ENCODE results near the gene RB1.
"Not testable (repeated sequence)": the region's sequence is repeated elsewhere in the genome, so short reads cannot be mapped to it uniquely, and the experiment has no call there.

RB1 gene

DNA sequence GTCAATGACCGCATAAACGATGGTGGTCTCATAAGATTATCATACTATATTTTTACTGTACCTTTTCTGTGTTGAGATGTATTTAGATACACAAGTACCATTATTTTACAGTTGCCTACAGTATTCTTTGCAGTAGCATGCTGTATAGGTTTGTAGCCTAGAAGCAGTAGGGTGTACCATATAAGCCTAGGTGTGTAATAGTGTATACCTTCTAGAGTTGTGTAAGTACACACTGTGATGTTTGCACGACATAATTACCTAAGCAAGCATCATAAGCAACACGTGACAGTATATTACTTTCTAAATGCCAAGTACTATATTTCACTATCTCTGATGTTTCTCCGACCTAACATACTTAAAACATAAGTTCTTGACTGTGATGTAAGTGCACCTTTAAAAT is 106.6 kb downstream of the RB1 start:
- no peak for DNase-seq (ENCODE audit: low read depth in 2 of 2)

DNA sequence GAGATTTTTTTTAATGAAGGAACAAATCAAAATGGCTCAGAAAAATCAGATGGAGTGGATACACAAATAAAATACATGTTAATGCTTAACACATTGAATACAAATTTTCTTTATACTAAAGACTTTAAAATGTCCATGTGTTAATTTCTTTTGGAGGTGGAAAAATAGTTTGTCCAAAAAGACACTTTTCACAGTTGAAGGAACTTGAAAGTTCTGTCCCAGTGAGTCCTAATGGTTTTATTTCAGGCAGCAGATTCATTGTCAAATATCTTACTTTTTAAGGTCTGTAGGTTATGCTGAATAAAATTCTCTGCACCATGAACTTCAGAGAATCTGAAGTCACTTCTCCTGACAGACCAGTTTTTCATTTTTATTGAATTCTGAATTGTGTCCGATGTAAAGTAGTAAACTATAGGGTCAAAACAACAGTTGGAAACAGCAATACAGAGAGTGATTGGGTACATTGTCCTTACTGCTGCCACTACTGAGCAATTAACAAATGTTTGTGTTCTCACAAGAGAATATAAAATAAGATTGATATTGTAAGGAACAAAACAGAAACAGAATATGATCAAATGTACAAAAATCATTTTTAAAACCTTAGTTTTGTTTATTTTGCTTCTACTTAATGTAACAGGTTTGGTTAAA is 107.7 kb downstream of the RB1 start:
- DNase-seq (ENCODE audit: low read depth in 2 of 2), result no peak

DNA sequence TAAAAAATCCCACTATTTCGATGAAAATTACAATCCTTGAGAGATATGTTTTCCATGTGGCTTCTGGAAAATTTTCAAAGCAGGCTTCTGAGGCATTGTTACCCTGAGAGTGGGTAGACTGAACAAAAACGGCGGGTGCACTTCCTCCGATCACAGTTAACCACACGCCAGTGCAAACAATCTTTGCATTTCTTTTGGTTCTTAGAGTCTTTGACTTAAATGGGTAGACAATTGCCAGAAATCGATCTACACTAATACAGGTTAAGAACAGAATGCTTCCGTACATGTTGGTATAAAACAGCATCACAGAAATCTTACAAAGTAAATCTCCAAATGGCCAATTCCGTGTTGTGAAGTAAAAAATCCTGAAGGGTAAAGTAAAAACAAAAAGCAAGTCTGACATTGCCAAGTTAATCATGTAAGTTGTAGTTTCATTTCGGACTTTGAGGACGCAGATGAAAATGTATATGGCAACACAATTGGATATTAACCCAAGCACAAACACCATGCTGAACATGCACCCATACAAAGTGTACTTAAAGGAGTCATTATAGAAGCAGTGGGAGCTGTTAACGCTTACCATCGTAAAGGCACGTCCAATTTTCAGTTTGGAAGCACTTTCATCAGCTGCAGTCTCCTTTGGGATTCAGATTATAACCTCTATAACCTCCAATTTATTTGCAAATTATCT is 108.4 kb downstream of the RB1 start:
- DNase-seq (ENCODE audit: low read depth in 2 of 2), result no peak

DNA sequence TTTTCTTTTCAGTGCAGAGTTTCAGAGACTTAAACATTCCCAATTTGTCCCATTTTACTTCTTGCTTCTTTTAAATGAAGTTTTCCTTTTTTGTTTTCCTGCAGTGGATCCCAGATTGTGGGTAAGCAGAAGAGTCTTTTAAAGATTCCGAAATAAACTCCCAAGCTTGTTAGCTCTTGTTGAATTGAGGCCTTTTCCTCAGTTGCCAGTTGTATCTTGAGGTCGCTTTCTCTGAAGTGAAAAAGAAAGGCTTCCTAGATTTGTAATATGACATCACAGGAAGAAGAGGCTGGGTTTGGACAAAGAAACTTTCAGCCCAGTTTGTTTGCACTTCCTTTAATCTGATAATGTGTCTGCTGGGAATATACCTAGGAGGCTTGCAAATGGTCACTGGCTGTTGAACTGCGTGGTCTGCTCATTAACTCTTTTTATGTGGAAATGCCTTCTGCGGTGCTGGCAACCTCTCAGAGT is 109.4 kb downstream of the RB1 start, which contains the start of gene LPAR6:
TSS of gene LPAR6 (minus strand) at position 233 of the 471 bp plus-strand sequence. CDS start 690 bp downstream, outside the sequence.
- no peak for DNase-seq (ENCODE audit: low read depth in 2 of 2)

DNA sequence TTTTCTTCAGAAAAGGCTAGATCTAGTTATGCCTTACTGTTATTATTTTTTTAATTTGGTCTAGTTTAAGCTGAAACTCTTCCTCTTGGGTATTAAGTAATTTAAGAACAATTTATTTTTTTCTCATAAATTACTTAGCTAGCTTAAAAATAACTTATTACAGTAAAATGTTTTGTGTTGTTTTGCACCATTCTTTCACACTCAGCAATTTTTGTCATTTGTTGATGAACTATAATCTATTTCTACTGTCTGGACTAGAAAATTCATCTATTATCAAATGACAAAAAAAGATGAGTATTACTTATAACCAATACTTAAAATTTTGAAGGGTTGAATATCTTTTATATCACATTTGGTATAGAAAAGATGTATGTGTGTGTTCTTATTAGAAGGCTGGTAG is 111.0 kb downstream of the RB1 start:
- no peak for DNase-seq (ENCODE audit: low read depth in 2 of 2)

DNA sequence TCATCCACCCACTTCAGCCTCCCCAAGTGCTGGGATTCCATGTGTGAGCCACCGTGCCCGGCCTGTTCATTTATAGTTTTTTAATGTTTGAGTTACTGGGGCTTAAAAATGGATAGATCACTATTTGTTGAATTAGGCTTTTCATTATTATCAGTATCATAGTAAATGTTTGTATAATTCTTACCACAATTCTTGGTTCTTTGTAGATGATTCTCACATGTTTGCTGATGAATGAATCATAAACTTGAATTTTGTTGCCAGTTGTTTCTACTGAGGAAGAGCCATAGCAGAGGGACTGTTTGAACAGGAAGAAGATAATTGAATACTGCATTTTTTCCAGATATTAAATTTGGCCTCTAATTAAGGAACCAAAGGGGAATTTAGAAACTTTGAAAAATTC is 112.0 kb downstream of the RB1 start:
- DNase-seq (ENCODE audit: low read depth in 2 of 2), result no peak

DNA sequence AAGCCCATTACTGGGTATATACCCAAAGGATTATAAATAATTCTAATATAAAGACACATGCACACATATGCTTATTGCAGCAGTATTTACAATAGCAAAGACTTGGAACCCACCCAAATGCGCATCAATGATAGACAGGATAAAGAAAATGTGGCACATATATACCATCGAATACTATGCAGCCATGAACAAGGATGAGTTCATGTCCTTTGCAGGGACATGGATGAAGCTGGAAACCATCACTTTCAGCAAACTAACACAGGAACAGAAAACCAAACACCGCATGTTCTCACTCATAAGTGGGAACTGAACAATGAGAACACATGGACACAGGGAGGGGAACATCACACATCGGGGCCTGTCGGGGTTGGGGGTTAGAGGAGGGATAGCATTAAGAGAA is 118.5 kb downstream of the RB1 start:
- not testable (repeated sequence) for DNase-seq (ENCODE audit: low read depth in 2 of 2)

DNA sequence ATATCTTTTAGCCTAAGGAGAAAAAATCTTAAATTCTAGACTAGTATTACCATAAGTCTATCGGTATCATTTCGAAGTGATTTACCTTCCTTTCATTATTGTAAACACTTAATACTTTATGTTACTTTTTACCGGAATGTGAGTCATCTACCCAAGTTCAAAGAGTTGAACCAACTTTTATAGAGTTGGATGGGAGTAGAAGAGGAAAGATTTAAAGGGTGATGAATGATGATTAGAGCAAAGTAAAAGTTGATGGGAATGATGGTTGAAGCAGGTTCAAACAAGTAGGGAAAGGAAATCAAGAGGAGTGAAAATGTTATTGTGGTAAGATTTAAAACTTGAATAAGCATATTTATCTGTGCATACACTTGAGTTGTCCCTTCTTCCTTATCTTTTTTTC is 120.7 kb downstream of the RB1 start:
- no peak for DNase-seq (ENCODE audit: low read depth in 2 of 2)

DNA sequence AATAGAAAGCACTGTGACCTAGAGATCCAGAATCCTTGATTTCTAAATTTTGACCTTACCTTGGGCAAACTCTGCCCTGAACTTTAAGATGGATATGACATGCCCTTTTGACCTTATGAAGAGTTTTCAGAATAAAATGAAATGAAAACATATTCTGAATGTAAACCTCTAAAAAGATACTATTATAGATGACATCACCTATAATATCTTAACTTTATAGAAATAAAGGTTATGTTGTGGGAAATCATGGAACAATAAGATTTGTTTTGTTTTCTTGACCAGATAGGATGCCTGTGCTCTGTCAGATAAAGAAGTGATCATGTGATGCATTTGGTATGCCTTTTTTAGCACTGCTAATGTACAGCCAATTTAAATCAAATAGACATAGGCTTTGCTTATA is 122.5 kb downstream of the RB1 start:
- no peak for DNase-seq (ENCODE audit: low read depth in 2 of 2)

DNA sequence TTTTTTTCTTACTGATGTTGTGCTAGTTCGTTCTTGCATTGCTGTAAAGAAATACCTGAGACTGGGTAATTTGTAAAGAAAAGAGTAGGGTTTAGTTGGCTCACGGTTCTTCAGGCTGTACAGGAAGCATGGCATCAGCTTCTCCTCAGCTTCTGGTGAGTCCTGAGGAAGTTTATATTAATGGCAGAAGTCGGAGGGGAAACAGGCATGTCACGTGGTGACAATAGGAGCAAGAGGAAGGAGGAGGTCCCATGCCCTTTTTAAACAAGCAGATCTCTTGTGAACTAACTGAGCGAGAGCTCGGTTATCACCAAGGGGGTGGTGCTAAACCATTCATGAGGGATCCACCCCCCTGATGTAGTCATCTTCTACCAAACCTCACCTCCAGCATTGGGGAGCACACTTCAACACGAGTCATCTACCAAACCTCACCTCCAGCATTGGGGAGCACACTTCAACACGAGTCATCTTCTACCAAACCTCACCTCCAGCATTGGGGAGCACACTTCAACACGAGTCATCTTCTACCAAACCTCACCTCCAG is 123.3 kb downstream of the RB1 start:
- DNase-seq (ENCODE audit: low read depth in 2 of 2), result not testable (repeated sequence)

DNA sequence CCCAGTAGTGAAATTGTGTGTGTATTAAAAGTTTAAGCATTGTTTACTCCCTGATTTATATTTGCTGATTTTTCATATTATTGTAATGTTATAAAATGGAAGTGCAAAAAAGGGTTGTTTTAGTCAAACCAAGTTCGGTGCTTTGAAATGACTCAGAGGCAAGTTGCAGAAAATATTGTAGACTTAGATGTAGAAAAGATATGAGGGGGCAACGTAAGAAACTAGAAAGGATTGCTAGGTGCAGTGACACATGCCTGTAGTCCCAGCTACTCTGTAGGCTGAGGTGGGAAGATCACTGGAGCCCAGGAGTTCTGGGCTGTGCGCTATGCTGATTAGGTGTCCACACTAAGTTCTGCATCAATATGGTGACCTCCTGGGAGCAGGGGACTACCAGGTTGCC is 125.5 kb downstream of the RB1 start:
- no peak for DNase-seq (ENCODE audit: low read depth in 2 of 2)

DNA sequence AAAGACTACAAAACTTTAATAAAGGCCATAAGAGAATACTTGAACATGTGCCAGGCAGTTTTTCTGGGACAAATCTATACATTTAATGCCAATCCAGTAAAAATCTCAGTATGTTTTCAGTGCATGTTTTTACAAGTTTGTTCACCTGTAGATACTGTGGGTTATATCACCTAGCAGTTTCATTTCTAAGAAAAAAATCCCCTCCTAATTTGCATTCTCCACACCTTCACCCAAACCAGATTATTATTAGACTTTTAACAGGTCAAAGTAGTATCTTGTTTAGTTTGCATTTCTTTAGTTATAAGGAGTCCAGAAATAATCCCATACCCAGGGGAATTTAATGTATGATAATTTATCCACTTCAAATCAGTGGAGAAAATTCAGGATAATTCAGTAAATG is 126.3 kb downstream of the RB1 start:
- no peak for DNase-seq (ENCODE audit: low read depth in 2 of 2)

DNA sequence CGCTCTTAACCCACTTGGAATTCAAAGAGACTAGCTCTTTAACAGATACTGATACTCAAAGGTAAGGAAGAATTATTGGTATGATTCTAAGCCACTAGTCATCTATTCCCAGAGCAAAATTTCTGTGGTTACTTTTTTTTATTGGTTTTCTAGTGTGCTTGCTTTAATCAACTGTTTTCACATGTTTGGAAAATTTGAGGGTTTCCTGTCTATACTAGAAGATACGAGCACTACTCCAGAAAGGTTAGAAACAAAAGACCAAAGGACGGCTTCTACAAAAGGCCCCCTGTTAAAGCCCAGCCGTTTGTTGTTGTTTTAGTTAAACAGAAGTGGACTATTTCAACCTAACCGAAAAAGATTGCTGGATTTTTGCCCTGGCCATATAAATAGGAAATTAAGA is 127.9 kb downstream of the RB1 start:
- DNase-seq (ENCODE audit: low read depth in 2 of 2), result no peak

DNA sequence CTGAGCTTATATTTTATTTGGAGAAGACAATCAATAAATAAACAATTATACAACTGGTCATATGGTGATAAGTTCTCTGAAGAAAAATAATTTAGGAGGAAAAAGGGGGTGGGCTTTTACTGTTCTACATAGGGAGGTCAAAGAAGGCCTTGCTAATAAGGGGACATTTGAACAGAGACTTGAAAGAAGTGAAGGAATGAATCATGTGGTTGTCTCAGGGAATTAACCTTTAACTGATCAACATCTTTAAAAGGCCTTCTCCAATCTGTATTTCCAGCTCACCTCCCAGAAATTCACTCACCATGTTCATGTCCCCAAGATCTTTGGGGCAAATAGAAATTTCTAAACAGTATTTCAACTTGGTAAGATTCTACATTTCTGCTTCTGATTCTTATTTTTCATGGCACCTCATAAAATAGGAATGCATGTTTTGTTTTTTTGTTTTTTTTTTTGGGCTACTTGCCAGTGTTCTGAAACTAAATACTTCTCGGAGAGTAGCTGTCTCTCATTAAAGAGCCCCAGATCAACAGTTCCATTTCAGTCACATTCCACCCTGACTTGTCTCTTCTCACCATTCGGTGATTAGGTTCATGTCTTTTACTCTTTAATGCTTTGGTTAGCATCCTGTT is 128.6 kb downstream of the RB1 start:
- DNase-seq (ENCODE audit: low read depth in 2 of 2), result no peak

DNA sequence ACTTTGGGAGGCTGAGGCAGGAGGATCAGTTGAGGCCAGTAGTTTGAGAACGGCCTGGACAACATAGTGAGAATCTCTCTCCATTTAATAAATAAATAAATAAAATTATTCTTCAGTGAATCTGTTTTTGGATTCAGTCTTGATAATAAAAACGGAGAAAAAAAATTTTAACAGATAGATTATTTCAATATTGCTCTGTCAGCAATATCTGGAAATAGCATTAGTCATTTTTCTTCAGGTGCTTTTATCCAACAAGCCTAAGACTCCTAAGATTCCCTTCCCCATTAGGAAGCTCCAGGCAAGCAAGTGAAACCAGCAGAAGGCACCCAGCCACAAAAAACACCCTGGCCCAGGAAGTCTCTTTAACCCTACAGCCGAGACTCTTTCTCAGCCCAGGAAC is 130.6 kb downstream of the RB1 start:
- no peak for DNase-seq (ENCODE audit: low read depth in 2 of 2)

DNA sequence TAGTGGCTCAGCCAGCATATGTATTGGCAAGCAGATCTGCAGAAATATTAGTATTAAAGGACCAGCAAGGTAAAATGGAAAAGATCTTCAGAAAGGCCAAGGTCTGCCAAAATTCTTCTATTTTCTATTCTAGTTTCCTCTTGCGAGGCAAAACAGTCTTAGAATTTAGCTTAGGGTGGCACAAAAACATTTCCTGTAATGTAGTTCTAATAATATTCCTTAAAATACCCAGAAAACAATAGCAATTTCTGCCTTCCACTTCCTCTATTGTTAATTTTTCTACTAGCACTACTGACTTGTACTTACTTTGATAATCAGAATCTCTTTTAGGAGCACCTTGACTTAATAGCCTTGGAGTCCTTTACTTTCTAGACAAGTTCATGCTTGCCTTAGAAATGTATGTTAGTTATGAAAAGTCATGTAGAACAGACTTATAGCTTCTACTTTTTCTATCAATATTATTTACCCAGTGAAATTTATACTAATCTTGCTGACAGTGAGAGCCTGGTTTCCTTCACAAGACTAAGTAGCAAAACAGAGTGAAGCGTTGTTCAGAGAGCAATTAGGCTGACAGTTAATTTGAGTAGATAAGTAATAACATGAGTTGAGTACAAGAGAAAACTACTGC is 133.2 kb downstream of the RB1 start:
- no peak for DNase-seq (ENCODE audit: low read depth in 2 of 2)

DNA sequence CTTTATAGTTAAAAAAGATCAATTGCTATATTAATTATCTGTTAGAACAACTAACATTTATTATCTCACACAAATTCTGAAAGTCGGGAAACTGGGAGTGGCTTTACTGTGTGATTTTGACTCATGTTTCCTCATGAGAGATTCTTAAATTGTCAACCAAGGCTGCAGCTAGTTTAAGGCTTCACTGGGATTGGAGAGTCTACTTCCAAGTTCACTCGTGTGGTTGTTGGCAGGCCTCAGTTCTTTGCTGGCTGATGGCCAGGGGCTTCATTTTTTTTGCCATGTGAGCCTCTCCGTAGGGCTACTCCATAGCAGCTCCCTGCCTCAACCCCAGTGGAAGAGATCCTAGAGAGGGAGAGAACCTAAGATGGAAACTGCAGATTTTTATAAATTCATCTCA is 133.8 kb downstream of the RB1 start:
- no peak for DNase-seq (ENCODE audit: low read depth in 2 of 2)

DNA sequence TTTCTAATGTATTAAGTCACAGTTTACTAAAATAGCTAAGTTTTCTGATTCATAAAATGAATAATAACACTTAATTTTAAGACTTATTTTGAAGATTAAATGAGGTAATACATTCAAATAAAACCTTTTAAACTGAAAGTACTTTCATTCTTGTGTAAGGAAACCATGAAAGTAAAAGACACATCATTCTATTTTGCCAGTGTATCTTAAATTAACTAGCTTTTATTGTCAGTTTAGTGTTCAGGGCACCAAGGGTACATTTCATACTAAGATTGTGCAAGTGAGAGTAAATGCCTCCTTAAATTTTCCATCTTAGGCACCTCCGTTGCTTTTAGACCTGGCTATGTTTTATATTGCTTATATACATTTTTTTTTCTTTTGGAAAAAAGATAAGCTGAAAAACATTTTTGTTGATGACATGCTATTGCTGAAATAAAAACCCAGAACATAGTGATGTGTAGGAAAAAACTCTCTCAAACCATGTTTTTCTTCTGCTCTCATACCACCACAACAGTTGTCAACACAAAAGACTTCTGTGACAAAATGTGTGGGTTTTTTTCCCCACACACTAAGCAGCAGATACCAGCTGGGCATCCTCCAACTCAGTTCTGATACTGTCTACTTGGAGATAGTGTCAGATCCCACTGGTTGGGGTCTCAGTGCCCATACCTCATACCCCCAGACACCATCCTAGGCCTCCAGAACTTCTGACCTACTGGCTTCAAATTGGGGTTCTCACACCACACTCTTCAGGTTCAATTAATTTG is 140.1 kb downstream of the RB1 start:
- DNase-seq (ENCODE audit: low read depth in 2 of 2), result no peak

DNA sequence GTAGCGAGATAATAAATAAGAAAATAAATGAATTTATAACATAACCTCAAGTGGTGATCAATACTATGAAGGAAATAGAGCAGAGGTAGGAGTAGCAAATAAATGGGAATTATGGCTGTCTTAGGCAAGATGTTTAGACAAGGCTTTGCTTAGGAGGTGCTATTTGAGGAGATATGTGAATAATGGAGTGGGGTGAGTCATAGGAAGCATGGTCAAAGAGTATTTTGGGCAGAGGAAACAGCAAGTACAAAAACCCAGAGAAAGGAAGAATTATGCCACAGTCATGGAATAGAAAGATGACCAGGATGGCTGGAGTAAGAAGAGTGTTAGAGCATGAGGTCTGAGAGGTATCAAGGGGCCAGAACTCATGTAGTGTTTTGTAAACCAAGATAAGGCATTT is 142.9 kb downstream of the RB1 start:
- no peak for DNase-seq (ENCODE audit: low read depth in 2 of 2)

DNA sequence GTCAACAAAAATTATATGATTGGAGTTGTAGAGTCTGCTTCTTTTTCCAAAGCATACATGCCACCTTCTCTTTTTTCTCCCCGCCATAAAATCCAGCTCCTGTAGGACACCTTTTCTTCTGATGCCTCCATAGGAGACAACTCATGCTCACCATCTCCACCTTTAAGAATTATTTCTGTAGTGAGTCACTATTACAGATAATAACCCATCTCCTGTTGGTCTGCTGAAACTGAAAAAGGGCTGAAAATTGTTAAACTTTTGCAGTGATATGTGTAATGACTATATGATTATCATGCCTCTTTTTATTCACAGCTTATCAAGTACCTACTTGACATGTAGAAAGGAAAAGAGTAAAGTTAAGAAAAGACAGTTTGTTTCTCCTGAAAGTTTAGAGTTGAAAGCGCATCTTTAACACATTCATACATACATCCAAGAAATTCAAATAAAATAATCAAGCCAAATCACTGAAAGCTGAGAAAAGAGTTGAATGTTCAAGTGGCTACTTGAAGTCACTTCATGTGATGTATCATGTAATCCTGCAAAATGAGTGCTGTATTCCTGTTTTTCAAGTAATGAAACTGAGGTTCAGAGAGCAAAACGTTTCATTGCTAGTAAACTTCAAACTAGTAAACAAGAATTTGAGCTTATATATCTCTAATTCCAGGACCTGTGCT is 144.9 kb downstream of the RB1 start:
- no peak for DNase-seq (ENCODE audit: low read depth in 2 of 2)
